Measurements from ENCODE around the gene AGO4.

AGO4 gene

DNA sequence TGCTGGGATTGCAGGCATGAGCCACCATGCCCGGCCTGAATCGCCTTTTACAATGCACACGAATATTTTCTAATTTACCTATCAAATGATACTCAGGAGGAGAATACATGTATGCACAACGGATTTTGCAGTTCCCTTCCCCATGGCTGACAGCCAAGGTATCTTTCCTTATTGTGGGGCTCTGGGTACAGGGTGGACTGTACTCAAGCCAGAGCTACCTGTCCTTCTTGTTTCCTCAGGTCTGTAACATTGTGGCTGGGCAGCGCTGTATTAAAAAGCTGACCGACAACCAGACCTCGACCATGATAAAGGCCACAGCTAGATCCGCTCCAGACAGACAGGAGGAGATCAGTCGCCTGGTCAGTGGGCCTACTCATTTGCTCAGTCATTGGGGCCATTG is 93.4 kb downstream of the AGO4 start:
- no peak for DNase-seq

DNA sequence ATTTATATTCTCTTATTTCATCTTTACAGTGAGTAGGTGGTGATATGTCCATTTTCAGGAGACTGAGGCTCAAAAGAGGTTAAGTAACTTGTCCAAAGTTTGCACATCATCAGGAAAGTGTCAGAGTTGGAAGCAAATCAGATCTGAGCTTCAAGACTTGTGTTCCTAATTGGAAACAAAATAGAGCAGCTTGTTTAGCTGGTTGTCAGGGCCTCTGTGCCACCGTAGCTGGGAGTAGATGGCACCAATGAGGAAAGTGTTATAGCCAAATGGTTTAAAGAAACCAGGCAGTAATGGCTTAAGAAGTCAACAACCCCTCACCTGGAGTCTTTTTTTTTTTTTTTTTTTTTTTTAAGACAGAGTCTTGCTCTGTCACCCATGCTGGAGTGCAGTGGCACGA is 94.9 kb downstream of the AGO4 start:
- no peak for DNase-seq

Data from inflammatory macrophage (primary cell).